Measurements from ENCODE around the gene CERK. TPM values are rescaled to one million over a fixed set of nuclear protein-coding genes. Genes with fewer than 3 reads are reported as not detected.
"Not testable (repeated sequence)": the region's sequence is repeated elsewhere in the genome, so short reads cannot be mapped to it uniquely, and the experiment has no call there.

The CERK gene
- total RNA-seq, 1 donor from 2014 or later, result 103 TPM

DNA sequence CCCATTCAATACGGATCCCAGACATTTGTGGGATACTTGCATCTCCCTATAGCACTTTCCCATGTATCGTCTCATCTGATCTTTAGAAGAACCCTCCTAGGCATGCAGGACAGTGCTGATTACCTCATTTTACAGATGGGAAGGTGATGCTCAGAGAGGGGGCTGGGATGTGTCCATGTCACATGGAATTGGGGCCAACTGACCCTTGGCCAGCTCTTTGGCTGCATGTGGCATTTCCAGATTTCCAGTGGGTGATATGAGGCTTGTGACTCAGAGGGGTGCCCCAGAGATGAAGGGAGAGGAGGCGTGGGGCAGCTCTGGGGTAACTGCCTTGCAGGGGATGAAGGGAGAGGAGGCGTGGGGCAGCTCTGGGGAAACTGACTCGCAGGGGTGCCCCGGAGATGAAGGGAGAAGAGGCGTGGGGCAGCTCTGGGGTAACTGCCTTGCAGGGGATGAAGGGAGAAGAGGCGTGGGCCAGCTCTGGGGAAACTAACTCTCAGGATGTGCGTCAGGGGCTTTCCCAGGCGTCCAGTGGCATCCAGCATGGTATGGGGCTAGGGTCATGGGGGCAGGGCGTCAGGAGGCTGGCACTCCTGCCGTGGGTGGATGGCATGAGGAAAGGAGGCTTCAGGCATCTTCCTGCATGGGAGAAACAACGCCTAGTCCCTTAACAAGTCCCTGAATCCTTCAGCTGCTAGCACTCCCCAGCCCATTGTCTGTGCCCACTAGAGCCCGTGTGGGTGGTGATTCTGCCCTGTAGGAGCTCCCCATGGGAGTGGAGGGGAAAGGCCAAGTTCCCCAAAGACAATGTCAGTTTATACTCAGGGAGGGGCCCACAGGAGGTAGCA lies 11.9 kb upstream of the CERK start:
- no peak for DNase-seq (ENCODE audit: low read depth, low spot score)

DNA sequence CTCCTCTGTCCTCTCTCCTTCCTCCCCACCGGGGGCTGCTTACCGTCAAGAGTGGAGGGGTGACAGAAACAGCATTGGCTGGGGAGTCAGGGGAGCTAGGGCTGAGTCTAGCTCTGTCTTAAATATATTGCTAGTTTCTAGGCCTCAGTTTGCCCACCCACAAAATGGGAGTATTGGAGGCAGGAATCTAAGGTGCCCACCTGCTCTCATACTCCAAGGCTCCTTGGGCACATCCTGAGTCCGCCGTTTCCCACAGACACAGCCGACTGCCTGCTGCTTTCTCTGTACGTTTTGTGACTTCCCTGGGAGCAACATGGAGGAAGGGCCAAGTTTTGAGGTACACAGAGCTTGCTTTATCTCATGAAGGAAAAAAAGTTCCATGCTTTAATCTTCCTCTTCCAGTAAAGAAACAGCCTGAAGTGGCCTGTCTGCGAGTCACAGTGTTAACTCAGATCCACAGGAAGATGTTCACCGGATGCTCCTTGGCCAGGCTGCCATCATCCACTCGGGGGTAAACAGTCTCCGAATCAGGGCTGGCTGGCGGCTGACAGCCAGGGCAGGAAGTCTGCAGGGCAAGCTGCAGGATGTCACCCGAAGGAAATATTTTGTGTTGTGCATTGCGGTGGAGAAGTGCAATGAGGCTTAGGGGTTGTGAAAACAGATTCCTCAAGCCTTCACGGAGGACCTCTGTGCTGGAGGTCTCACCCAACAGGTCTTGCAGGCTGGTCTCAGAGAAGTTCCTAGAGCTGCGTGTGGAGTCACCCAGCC lies 11.0 kb upstream of the CERK start:
- DNase-seq (ENCODE audit: low read depth, low spot score), result no peak

DNA sequence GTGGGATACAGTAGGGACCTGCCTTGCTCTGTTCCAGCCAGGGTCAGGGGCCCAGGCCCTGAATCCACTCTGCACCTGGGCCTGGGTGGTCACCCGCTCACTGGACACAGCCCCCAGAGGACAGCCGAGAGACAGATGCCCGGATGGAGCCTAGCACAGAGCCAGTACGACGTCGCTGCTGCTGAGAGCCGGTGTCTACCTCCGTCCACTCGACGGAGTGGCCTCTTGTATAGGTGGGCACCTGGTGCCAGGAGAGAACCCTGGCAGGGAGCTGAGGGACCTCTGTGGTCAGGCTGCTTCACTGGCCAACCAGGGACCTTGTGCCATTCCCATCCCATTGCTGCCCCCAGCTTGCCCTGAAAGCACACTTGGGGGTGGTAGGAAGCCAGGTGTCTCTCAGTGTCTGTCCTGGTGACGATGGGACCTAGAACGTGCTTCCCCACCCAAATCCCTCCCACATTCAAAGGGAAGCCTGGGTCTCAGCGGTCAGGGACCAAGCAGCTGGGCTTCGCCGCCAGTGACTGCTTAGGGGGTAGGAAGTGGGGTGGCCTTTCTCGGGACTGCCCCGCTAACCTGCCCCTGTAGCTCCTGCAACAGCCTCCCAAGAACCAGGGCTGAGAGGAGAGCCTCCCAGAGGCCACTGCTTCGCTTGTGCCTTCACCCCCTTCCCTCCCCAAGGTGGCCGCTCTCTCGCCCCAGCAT lies 10.3 kb upstream of the CERK start:
- no peak for DNase-seq (ENCODE audit: low read depth, low spot score)

DNA sequence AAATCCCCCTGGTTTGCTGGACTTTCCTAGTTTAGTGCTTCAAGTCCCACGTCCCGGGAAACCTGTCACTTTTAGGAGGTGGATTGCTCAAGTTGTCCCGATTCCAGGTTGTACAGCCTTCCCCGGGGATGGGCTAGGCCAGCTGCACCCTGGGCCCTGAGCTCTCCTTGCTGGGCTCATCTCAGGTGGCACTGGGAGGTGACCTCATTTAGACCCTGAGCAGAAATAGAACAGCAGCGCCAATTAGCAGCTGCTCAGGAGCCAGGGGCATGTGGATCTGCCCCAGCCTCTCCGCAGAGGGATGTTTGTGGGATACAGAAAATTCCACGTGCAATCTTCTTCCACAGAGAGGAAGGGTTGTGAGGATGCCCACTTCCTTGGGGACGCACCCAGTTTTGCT lies 9.6 kb upstream of the CERK start:
- DNase-seq (ENCODE audit: low read depth, low spot score), result no peak

DNA sequence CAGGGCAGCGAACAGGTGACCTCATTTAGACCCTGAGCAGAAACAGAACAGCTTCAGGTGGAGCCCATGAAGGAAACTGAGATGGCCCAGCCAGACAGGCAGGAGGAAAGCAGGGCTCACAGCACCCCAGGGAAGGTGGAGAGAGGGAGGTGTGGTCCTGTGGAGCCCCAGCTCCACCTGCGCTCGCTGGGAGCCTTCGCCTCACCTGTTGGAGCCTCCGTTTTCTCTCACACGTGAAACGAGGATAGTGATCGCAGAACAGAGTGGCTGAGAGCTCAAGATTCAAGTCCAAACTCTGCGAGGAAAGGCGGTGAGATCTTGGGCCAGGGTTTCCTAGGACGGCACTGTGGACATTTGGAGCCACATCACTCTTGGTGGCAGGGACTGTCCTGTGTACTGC lies 8.6 kb upstream of the CERK start:
- no peak for DNase-seq (ENCODE audit: low read depth, low spot score)

DNA sequence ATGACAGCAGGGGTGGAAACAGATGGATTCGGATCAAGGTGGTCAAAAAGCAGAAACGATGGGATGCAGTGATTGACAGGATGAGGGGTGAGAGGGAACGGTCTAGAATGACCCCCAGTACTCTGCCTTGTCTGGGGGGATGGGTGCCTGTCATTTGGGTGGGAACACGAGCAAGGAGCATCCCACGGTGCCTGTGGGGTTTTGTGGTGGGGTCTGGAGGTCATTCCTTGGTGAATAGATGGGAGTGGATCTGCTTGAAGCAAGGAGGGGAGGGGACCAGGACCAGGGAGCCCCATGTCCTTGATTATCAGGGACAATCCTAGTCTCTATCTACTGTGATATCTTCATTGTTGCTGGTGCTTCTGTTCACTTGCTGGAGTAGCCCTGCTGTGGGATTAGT lies 8.1 kb upstream of the CERK start:
- no peak for DNase-seq (ENCODE audit: low read depth, low spot score)

DNA sequence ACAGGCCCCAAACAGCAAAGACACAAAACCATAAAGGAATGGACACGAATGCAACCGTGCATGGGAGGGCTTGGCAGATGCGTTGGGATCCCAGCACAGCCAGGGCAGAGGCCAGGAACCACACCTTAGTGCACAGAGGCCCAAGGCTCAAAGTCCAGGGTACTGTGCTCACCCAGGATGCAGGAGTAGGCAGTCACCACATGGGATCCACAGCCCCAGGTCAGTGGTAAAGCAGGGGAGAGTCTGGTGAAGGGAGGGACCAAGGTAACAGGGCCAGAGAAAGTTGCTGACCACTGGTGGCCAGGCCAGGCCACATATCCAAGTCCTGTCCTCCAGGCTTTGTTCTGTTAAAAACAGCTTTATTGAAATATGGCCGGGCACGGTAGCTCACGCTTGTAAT lies 6.5 kb upstream of the CERK start:
- DNase-seq (ENCODE audit: low read depth, low spot score), result no peak

DNA sequence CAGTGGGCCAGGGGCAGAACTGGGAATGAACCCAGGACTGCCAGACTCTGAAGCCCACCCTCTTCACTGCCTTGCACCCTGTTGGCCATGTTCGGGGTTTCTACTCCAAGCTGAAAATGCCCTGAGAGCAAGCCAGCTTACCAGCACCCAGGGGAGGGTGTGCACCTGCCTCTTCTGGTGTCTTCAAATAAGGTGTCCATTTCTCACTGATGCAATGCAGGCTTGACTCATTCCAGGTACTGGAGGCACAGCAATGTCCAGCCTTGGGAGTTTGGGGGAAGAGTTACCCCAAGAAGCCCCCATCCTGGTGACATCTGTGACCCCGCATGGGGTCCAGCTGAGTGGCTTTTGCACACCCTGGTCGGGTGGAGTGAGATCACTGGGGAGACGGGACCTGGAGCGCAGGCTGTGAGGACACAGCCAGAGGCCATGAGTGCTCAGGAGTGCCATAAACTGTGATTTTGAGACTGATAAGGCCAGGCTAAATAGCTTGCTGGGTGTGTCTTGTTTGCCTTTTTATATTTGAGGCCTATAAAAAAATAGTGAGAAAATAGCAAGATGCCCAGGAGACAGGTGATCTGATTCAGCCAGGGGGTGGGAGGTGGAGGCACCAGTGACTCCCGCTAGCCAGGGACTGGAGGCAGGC lies 4.6 kb upstream of the CERK start:
- DNase-seq (ENCODE audit: low read depth, low spot score), result no peak

DNA sequence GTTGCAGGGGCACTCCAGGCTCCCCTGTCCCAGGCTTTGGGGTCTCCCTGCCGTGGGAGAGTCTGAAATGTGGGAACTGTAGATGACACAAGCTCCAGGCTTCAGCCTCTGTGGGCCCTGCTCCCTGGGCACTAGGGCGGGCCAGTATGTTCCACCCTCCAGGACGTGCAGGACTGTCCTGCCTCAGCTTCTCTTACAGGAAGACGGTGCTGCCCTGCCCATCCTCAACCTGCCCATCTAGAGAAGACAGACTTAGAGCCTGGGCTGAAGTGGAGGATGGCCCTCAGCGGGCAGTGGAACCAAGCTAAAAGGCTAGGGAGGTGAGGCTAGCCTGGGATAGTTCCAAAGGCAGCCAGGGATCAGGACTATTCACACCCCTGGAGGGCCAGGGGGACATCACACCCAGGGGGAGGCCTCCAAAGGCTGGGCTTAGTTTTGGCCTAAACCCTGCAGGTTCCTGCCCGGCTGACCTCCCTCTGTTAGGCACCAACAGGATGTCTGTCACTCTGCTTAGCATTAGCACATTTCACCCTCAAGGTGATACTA lies 4.0 kb upstream of the CERK start:
- no peak for DNase-seq (ENCODE audit: low read depth, low spot score)

DNA sequence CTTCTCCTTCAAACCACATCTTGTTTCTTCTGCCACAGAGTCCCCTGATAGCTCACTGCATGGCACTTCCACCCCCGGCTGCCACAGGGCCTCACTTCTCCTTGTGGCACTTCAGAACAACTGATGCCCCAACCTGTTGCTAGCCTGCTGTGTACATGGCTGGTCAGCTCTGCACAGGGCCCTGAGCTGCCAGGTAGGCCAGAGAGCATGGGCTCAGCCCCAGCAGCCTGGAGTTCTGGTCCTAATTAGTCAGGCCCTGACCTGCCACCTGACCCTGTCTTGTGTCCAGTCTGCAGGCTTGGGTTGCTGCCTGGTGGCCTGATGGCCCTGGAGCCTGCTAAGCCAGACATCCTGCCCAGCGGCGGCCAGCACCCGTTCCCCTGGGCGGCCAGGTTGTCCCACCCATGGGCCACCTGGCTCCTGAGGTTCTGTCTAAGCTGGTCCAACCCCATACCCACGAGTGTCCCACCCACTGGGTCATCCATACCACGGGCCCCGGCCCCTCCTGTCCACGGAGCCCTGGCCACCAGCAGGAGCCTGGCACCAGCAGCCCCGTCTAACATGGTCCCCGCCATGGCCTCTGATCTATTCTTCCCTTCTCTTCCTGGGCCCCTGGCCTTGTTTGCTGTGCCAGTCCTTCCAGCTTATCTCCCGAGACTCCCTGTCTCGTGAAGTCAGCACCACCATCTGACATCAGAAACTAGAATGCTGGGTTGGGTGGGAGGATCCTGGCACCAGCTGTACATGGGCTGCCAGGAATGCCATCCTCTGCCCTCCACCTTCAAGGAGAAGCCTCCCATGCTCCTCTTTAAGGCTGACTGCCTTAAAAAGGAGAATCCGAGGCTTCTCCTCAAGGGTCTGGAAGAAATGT lies 3.1 kb upstream of the CERK start:
- DNase-seq (ENCODE audit: low read depth, low spot score), result no peak

DNA sequence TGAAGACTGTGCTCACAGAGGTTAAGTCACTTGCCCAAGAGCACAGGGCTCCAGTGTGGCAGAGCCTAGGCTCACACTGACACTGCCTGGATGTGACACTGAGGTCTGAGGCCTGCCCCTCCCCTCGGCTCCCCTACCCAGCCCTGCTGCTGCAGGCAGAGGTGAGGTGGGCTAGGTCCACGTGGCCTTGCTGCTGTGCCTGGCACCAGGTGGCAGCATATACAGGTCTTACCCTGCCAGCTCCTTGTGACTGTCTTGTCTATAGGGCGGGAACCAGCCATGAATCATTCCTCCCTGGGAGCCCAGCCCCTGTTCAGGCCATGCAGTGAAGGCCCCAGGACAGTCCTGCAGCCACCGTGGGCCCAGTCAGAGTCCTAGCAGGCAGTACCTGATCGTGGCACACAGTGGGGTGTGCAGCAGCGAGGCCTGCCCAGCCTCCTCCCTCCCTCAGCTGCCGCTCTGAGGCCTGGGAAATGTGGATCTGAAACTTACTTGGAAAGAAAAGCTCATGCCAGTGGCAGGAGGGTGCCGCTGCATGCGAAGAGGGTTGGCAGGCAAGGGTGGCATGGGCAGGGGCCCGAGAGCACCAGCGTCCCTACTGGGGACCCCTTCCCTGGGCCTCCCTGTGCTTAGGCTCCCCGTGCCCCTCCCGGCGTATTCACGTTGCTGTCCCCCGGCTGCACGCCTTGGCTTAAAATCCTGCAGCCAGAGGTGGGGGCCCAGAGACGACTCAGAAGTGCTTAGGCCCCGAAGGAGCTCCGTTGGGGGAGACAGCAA lies 1.2 kb upstream of the CERK start:
- DNase-seq (ENCODE audit: low read depth, low spot score), result no peak

DNA sequence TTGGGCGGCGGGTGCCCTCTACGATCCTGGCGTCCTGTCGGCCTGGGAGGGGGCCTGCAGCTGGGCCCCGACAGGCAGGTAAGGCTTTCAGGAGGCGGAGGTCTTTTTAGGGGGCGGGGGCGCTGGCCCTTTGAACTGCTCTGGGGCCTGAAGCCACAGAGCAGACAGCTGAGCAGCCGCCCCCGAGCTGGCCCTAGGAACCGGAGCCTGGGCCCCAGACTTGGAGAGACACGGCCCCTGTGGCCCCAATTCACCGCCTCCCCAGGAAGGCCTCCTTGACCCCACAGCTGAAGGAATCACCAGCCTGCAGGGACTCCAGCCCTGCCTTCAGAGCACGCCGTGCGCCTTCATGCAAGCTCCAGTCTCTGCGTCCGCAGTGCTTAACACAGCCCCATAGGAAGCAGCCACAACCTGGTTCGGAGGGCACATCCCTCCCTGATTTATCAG lies 618 bp upstream of the CERK start:
- no peak for DNase-seq (ENCODE audit: low read depth, low spot score)

DNA sequence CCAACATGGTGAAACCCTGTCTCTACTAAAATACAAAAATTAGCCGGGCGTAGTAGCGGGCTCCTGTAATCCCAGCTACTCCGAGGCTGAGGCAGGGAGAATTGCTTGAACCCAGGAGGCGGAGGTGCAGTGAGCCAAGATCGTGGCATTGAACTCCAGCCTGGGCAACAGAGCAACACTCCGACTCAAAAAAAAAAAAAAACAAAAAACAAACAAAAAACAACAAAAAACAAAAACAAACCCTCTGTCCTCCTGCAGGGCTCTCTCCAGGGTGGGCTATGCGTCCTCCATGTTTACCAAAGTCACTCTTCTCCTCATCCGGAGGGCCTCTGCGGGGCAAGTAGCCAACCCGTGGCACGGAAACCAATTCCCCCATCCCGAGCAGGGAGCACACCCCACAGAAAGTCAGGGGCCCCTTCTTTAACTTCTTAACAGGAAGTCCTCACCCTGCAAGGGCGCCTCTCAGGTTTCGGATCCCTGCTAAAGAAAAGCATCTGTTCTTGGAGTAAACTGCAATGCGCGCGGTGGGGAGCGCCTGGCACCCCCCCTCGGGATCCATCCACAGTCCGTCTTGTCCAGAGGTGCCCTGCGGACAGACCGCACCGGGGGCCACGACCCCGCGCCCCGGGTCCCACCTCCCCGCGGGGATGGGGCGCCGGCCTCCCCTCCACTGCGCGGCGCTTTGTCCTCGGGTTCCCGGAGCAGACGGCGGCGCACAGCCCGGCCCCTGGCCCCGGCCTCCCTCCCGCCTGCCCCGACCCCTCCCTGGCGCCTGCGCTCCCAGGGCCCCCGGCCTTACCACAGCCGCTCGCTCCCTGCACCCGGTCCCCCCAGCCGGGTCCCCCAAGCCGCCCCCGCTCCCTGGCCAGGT lies 712 bp downstream of the CERK start:
- DNase-seq (ENCODE audit: low read depth, low spot score), result no peak

DNA sequence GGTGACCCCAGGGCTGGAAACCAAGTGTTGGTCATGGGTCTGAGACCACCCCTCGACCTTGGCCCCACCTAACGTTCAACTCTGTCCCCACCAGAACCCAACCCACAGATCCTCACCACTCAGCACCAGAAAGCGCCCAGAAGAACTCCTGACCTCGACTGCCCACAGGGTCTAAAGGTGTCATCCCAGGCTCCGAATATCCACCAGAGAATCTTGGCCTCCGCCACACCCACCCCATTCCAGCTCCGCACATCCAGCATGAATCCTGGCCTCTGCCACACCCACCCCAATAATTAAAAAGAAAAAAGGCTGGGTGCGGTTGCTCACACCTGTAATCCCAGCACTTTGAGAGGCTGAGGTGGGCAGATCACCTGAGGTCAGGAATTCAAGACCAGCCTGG lies 1.3 kb downstream of the CERK start:
- DNase-seq (ENCODE audit: low read depth, low spot score), result no peak

DNA sequence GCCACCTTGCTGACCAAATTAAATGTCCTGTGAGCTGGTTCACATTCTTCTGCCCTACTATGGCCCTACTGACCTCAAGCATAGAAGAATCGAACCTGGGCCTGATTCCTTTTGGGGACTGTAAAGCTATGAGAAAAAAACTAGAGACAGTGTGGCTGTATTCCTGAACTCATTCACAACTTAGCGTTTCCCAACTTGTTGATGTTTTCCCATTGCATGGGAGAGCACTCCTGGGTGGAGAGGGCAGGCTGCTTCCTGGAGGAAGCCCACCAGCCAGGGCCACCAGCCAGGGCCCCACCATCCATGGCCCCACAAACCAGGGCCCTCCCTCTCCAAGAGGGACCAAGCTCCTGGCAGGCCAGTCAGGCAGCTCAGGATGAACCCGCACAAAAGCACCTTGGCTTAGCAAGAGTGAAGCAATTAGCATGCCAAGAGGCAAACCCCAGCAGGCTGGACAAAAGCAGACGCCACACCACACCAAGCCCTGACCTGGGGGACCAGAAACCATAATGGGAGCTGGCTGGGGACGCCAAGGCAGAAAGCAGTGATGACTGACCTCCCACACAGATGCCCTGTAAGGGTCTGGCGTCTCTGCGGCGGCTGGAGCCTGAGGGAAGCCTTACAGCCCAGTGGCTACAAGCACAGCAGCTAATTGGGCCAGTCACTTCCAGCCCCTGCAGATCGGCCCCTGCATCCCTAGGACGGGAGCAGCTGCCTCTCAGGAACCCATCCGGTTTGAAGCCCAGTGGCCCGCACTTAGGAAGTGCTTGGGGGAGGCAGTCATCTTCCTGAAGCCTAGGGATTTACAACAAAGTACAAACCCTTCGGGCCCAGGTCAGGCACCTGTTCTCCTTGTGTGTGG lies 2.1 kb downstream of the CERK start:
- peak; percentile 54 for DNase-seq (ENCODE audit: low read depth, low spot score)

DNA sequence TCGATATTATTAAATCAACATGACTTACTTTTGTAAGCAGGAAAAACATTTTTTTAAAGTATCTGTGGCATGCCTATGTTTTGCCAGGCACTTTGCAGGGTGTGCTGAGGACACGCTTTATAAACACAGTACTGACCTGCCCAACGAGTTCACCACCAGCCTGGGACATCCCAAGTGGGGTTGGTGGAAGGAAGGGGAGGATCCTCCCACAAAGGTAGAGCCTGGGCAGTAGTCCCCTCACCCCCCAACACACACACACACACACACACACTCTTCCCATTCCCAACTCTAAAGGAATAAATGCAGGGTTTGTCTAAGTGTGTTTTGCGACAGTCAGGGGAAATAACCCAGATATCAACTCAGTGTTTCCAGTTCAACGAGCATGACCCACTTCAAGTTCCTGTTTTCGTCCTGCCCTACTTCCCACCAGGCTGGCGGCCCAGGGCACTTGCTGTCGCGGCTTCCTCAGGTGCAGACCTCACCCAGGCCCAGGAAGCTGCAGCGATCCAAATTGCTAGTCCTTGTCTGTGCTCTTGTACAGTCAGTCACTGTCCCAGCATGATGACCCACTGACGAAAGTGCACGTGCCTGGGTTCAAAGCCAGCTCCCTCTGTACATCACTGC lies 3.1 kb downstream of the CERK start:
- no peak for DNase-seq (ENCODE audit: low read depth, low spot score)

DNA sequence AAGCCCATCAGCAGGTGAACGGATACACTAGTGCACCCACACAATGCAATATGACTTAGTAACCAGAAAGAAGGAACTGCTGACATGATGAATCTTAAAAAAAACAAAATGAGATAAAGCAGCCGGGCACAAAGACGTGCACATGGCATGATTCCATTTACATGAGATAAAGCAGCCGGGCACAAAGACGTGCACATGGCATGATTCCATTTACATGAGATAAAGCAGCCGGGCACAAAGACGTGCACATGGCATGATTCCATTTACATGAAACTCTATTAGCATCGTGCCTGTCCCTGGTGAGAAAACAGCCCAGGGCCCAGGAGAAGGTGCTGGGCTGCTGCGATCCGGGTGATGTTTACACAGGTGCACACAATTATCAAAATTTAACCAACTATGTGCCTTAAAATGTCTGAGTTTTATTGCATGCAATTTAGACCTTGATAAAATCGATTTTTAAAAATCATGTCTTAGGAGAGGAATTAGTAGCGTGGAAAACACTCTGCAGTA lies 3.8 kb downstream of the CERK start:
- not testable (repeated sequence) for DNase-seq (ENCODE audit: low read depth, low spot score)
